ENCODE results near the gene FBXO36.
A peak's percentile ranks its signal among the peaks of the same experiment; 100 is the strongest.
"Not testable (repeated sequence)": the region's sequence is repeated elsewhere in the genome, so short reads cannot be mapped to it uniquely, and the experiment has no call there.

FBXO36 gene

DNA sequence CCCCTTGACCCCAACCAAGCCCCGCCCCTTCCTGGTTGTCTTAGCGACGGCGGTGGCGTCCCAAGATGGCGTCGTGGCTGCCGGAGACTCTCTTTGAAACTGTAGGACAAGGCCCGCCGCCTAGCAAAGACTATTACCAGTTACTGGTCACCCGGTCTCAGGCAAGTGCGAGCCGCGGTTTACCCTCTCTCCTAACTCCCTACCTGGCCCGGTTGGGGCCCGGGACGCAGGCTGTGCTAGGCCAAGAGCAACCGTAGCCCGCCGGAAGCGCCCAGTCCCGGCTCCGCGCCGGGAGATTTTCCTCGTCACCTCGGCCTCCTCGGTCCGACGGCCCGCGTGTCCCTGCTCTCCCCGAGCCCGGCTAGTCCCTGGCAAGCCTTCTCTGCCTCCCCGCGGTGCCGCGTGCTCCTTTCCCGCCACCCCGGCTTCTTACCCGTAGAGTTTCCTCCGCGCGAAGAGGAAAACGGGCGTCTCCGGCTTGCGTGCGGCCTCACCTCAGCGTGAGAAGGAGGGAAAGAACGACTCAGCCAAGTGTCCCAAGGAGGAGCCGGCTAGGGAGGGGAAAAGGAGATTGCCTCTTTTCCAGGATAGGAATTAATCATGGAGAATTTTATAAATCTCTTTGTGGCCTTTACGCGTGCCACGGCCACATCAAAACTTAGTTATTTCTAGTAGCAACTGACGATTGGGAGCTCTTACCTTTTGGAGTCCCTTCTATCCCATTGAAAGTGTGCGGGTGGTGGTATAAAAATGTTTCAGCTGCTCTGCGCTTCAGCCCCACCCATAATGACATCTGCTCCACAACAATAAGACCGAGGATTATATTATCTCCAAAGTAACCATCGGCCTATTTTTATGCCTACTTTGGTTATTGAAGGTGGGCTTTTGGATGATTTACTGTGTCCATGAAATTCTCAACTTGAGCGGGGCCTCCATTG, at the start of gene FBXO36:
FBXO36 (plus strand) TSS at position 55 of the 938 bp plus-strand sequence; CDS start at position 66, 11 bp downstream.
- DNase-seq (ENCODE audit: low spot score): peak; percentile 49

DNA sequence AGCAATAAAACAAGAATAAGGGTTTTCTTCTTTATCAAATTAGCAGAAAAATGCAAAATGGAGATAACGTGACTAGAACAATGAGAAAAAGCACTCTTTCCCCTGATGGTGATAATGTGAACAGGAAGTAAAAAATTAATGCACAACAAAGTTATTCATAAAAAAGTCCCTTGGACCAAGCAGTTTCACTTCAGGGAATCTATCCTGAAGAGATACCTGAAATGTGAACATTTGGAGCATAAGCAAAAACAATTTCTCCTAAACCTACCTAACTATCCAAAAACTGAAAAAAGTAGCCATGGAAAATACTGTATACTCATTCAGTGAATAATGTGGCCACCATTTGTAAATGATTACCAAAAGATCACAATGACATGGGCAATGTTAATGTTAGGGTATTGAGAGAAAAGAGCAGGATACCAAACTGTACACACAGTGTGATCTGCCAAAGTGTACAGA, 49.2 kb upstream of the FBXO36 start:
- no peak for DNase-seq (ENCODE audit: low spot score)

- DNase-seq (ENCODE audit: low spot score): no peak
Observed at GRCh38 chr2:229874647-229875046, 47.7 kb upstream of the FBXO36 start.

DNA sequence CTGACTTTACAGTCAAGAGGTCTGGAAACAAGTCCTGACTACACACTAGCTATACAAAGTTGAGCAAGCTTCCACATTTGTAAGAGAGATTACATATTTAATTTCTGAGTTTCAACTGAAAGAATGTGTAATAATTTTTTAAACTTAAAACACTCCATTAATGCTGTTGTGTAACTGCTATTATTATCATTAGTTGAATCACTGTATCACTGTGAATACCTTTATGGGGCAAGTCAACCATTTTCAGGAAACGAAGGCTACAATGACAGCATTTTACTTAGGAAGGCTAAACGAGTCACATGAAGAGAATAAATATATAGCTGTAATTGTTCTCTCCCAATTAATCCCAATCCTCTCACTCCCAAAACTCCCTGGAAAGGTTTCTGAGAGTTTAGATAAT, 46.8 kb upstream of the FBXO36 start:
- no peak for DNase-seq (ENCODE audit: low spot score)

GRCh38 chr2:229879191-229879950, 42.9 kb upstream of the FBXO36 start:
- DNase-seq (ENCODE audit: low spot score): no peak

DNA sequence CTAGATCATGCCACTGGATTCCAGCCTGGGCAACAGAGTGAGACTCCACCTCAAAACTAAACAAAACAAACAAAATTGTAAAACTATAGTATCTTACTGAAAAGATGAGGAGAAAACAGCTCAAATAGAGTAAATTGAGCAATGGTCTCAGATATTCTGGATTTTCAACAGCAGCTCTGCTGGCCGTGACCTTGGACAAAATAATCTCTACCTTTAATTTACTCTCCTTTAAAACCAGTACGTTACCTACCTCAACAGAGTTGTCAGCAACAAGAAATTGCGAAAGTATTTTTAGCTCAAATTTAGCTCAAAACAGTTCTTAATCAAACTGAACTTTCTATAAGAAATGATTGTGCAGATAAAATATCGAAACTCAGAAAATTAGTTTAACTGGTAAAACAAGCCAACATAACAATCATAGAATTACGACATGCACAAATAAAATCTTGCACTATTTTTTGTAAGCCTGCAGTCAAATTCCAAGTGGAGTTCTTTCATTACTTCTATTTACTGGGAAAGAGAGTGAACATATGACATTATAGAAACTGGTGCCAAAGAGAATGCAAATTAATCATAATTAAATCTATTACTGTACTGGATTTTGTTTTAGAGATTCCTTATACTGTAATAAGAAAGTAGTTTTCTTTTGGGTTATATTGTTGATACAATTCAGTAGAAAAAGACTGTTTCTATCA, 41.3 kb upstream of the FBXO36 start:
- DNase-seq (ENCODE audit: low spot score): no peak

DNA sequence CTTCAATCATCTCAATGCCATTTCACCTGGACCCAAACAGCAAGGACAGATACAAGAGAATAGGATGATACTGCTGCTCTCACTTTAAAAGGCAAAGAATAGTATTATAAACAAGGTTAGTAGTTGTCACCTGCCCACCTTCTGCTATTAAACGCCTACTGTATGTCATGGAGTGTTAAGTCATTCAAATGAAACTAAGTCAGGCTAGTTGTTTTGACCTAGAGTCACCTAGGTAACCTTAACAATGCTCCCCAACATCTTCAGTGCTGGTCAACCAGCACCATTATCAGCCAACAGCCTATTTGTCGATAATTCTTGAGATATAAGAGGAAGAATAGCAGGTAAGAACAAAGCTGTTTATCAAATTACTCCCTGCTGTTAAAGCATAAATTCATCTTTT, 39.7 kb upstream of the FBXO36 start:
- DNase-seq (ENCODE audit: low spot score): no peak

GRCh38 chr2:229884775-229885699, 37.3 kb upstream of the FBXO36 start:
- DNase-seq (ENCODE audit: low spot score): no peak

- DNase-seq (ENCODE audit: low spot score): no peak
Observed at GRCh38 chr2:229887441-229887840, 34.9 kb upstream of the FBXO36 start.

DNA sequence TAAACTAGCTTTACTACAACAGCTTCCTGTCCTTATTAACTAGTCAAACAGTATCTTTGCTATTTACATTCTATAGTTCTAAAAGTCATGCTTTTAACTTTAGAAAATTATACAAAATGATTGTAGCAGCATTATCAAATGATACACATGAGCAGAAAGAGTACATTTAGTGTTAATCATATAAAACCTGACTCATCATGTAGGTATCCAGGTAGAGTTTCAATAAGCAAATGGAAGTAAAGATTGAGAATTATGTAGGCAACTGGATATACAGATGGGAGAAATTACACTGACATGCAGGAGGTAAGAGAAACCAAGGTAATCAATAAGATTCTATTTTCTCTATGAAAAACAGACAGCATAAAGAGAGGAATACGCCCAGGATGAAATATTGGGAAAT, 34.3 kb upstream of the FBXO36 start:
- DNase-seq (ENCODE audit: low spot score): no peak

DNA sequence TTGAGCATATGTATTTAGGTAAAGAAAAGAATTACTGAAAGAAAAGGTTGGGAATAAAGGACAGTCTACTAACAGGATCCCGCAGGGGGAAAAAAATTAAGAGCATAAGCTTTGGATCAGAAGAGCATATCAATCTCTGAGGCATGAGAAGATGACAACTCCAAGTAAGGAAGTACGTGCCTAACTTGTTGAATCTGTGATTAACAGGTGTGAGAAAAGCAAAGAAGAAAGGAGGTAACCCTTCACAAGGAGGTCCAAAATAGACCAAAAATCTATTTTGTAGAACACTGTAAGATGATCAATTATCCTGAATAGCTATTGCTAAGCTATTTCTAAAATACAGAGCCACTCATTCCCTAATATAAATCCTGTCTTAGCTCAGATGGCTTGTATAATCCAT, 33.3 kb upstream of the FBXO36 start:
- no peak for DNase-seq (ENCODE audit: low spot score)

DNA sequence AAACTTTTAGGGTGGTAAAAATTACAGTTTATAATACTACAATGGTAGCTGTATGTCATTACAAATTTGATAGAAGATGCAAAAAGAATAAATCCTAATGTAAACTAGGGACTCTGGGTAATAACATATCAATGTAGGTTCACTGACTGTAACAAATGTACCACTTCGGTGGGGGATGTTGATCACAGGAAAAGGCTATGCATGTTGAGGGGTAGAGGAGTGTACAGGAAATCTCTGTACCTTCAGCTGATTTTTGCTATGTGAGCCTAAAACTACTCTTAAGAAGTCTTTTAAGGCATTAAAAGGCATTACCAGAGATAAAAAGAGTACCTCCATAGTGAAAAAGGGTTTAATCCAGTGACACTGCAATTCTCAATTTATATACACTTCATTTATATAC, 25.4 kb upstream of the FBXO36 start:
- no peak for DNase-seq (ENCODE audit: low spot score)

DNA sequence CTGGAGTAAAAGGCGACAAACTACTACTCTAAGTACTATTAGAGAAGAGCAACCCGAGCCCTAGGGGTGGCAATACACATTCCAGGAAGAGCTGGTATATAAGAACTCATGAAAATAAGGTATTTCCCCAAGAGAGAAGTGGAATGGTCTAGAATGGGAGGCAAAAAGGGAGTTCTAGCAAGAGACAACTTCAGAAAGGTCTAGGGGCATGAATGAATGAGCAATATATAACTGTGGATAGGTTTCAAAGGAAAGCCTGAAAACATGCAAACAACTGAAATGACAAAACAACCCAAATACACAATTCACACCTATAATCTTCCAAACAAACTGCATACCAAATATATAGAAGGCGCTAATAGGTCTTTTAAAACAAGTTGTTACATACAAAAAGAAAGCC, 22.7 kb upstream of the FBXO36 start:
- DNase-seq (ENCODE audit: low spot score): no peak

DNA sequence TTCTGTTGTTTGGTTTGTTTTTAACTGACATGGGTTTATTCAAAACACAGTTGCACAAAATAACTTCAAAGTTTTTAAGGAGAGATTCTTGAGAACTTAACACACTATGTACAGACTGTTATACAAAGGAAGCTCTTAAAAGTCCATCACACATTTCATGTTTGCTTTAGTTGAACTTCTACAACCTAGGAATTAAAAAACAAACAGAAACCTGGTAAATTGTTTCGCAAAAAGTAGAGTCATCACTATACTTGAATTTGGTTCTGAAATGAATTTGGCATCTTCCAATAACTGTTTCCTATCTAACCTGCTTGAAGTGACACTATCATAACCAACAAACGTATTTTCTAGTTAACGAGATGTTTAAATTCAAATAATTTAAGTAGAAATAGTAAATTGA, 22.3 kb upstream of the FBXO36 start:
- DNase-seq (ENCODE audit: low spot score): no peak

DNA sequence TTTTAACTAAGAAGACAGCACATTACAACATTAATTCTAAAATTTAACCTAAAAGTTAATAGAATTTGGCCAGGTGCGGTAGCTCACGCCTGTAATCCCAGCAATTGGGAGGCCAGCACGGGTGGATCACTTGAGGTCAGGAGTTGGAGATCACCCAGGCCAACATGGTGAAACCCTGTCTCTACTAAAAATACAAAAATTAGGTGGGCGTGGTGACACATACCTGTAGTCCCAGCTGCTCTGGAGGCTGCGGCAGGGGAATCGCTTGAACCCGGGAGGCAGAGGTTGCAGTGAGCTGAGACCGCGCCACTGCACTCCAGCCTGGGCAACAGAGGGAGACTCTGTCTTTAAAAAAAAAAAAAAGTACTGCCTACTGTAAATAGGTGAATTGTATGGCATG, 21.8 kb upstream of the FBXO36 start:
- not testable (repeated sequence) for DNase-seq (ENCODE audit: low spot score)

GRCh38 chr2:229901819-229902218, 20.5 kb upstream of the FBXO36 start:
- DNase-seq (ENCODE audit: low spot score): no peak

DNA sequence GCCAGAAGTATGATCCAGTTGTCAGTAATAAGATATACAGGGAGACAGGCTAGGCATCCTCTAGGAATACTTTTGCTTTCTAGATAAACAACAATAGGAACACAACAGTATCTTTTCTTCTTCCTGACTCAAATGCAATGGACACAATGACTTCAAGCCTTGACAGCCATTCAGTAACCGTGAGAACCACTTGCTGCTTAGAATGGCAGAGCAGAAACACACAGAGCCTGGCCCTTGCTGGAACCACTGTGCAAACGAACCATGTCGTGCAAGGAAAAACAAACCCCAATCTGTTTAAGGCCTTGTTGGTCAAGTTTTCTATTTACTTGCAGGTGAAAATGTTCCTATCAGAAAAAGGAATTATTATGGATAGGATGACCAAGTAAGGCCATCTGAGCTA, 19.3 kb upstream of the FBXO36 start:
- DNase-seq (ENCODE audit: low spot score): no peak

DNA sequence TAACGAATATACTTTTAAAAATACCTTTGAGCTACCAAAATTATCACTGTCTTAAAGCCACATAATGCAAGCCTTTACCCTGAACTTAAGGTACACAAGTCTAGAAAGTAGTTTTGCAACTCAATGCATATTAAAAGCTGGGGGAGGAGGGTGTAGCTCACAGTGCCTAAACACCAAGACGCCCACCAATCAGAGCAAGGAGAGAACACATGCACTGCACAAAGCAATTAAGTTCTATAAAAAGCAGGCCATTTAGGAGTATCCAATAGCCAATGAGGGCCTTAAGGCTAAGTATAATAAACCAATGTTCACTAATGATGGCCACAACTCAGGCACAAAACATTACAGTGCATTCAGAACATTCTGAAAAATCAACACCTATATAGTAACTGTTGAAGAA, 16.7 kb upstream of the FBXO36 start:
- DNase-seq (ENCODE audit: low spot score): no peak

GRCh38 chr2:229909090-229909489, 13.2 kb upstream of the FBXO36 start:
- no peak for DNase-seq (ENCODE audit: low spot score)

- no peak for DNase-seq (ENCODE audit: low spot score)
Observed at GRCh38 chr2:229910147-229910831, 12.0 kb upstream of the FBXO36 start.

All from putamen (tissue), 1 donor.